Common myeloid progenitor, CD34-positive (primary cell): ENCODE data around the gene MED4.

Source experiments
- CTCF ChIA-PET: fragments of 350-600 bp; sonication (Branson Sonifier 250); formaldehyde crosslinking; loops from one replicate; lab custom pipeline; 2021; ENCODE audit warnings: antibody characterized with exemption; lab: Charles Lee
- POLR2A ChIA-PET: fragments of 350-600 bp; sonication (Branson Sonifier 250); formaldehyde crosslinking; loops from one replicate; lab custom pipeline; 2021; ENCODE audit warnings: antibody characterized with exemption; lab: Charles Lee
- DNase-seq, 3 donors: peaks; one replicate each; pipeline versions ENCODE4 v3.0.0 to v3.0.0-alpha.2; 2013
- H3K27ac ChIP-seq, 2 experiments: 1 replicate in 1 of 2; 2 replicates in 1 of 2; pipeline ENCODE4 v1.7.0; 2013; ENCODE audit warnings: inconsistent platforms in 2 of 2, low read length in 2 of 2, mild to moderate bottlenecking in 2 of 2, low read depth in 1 of 2, moderate library complexity in 1 of 2; ENCODE audit not compliant: severe bottlenecking in 2 of 2, insufficient read depth in 1 of 2, poor library complexity in 1 of 2
- H3K27me3 ChIP-seq, 5 experiments: replicated peaks in 2 of 5; 1 replicate in 3 of 5; 2 replicates in 2 of 5; pipeline versions ENCODE4 v1.6.1 to v1.7.0; 2013; ENCODE audit warnings: low read length in 4 of 5, mild to moderate bottlenecking in 2 of 5, moderate library complexity in 2 of 5, inconsistent platforms in 1 of 5; ENCODE audit not compliant: insufficient read depth in 5 of 5, control insufficient read depth in 4 of 5
- H3K36me3 ChIP-seq, 4 experiments: 1 replicate in 2 of 4; 2 replicates in 2 of 4; pipeline versions ENCODE4 v1.6.1 to v1.7.0; 2013; ENCODE audit warnings: low read length in 3 of 4, control low read depth in 1 of 4, mild to moderate bottlenecking in 1 of 4; ENCODE audit not compliant: control insufficient read depth in 4 of 4, insufficient read depth in 4 of 4
- H3K4me1 ChIP-seq, 4 experiments: 1 replicate in 3 of 4; 2 replicates in 1 of 4; pipeline versions ENCODE4 v1.6.1 to v1.7.1; 2013; ENCODE audit warnings: low read length in 3 of 4, mild to moderate bottlenecking in 3 of 4, control low read depth in 1 of 4, inconsistent platforms in 1 of 4, moderate library complexity in 1 of 4; ENCODE audit not compliant: control insufficient read depth in 4 of 4, insufficient read depth in 4 of 4; ENCODE audit errors: control extremely low read depth in 1 of 4
- H3K4me3 ChIP-seq, 7 experiments: 1 replicate in 4 of 7; 2 replicates in 3 of 7; pipeline versions ENCODE4 v1.5.1 to v1.7.0; 2013; ENCODE audit warnings: mild to moderate bottlenecking in 7 of 7, low read length in 6 of 7, moderate library complexity in 6 of 7, inconsistent platforms in 2 of 7, low read depth in 2 of 7, control low read depth in 1 of 7; ENCODE audit not compliant: insufficient read depth in 4 of 7, control insufficient read depth in 1 of 7; ENCODE audit errors: extremely low read depth in 1 of 7
- H3K9me3 ChIP-seq, 5 experiments: 1 replicate in 4 of 5; 2 replicates in 1 of 5; pipeline versions ENCODE4 v1.6.1 to v1.7.1; 2013; ENCODE audit warnings: low read length in 4 of 5, mild to moderate bottlenecking in 2 of 5, inconsistent platforms in 1 of 5, low read depth in 1 of 5, moderate library complexity in 1 of 5; ENCODE audit not compliant: control insufficient read depth in 4 of 5, insufficient read depth in 2 of 5; ENCODE audit errors: control extremely low read depth in 1 of 5
- WGBS: methylation state at CpG from one replicate; pipeline ENCODE4 v1.1.5; 2013; ENCODE audit not compliant: insufficient coverage; 5-methylcytosine and 5-hydroxymethylcytosine counted together

MED4 gene

GRCh38 chr13:48113756-48114130, 18.8 kb upstream of the MED4 start:
- ChIA-PET POLR2A (no interaction called here), CTCF (no interaction called here)
- H3K4me1 ChIP-seq, result no peaks in the 10 kb centered on the region
- no peak for DNase-seq
- no peak overlapping the region for H3K4me3 ChIP-seq
- 100% methylated on average over 1 of the region's 1 CpG for WGBS
- H3K27me3 ChIP-seq, result no peaks in the 10 kb centered on the region
- no peaks in the 10 kb centered on the region for H3K9me3 ChIP-seq
- H3K36me3 ChIP-seq, result no peaks in the 10 kb centered on the region
- no peak overlapping the region for H3K27ac ChIP-seq

GRCh38 chr13:48112896-48113755, 18.2 kb upstream of the MED4 start:
- Histone ChIP-seq H3K27ac (no peak overlapping the region), H3K4me1 (no peaks in the 10 kb centered on the region), H3K36me3 (no peaks in the 10 kb centered on the region), H3K9me3 (no peaks in the 10 kb centered on the region), H3K27me3 (no peaks in the 10 kb centered on the region), H3K4me3 (no peak overlapping the region)
- no peak for DNase-seq
- 93% methylated on average over 3 of the region's 5 CpGs for WGBS
- ChIA-PET CTCF (no interaction called here), POLR2A (no interaction called here)

GRCh38 chr13:48110931-48111721, 16.2 kb upstream of the MED4 start:
- CTCF ChIA-PET, result no interaction called here
- POLR2A ChIA-PET, result no interaction called here
- H3K27me3 ChIP-seq, result no peaks in the 10 kb centered on the region
- H3K4me3 ChIP-seq, result no peak overlapping the region
- H3K9me3 ChIP-seq, result no peaks in the 10 kb centered on the region
- H3K27ac ChIP-seq, result no peak overlapping the region
- no peaks in the 10 kb centered on the region for H3K36me3 ChIP-seq
- no peak for DNase-seq
- WGBS, result 85% methylated on average over 2 of the region's 3 CpGs
- no peaks in the 10 kb centered on the region for H3K4me1 ChIP-seq

- no peak for DNase-seq
- Histone ChIP-seq H3K27me3 (no peaks in the 10 kb centered on the region), H3K27ac (no peak overlapping the region), H3K36me3 (no peaks in the 10 kb centered on the region), H3K9me3 (no peaks in the 10 kb centered on the region), H3K4me1 (no peaks in the 10 kb centered on the region), H3K4me3 (no peak overlapping the region)
- 85% methylated on average over 2 of the region's 3 CpGs for WGBS
- ChIA-PET CTCF (no interaction called here), POLR2A (no interaction called here)
These were observed 15.4 kb upstream of the MED4 start for GRCh38 chr13:48110132-48110868.

GRCh38 chr13:48108106-48108505, 13.2 kb upstream of the MED4 start:
- Histone ChIP-seq H3K4me1 (no peaks in the 10 kb centered on the region), H3K36me3 (no peaks in the 10 kb centered on the region), H3K27me3 (no peaks in the 10 kb centered on the region), H3K9me3 (no peaks in the 10 kb centered on the region), H3K27ac (no peak overlapping the region), H3K4me3 (no peak overlapping the region)
- POLR2A ChIA-PET, result no interaction called here
- CTCF ChIA-PET, result no interaction called here
- DNase-seq, result peak in 1 of 3 donors; percentile 25
- WGBS, result 61% methylated on average over 3 of the region's 4 CpGs

- no peak for DNase-seq
- Histone ChIP-seq H3K27ac (no peak overlapping the region), H3K27me3 (no peaks in the 10 kb centered on the region), H3K9me3 (no peaks in the 10 kb centered on the region), H3K4me1 (peaks cover 11 to 16% (median 14%) of the 10 kb centered on the region in 4 experiments), H3K36me3 (peaks cover 0 to 2% (median 0%) of the 10 kb centered on the region in 4 experiments), H3K4me3 (no peak overlapping the region)
- ChIA-PET POLR2A (no interaction called here), CTCF (interaction anchor here (0.7 to 1.4 kb wide), 2 partner anchors 9 to 137 kb away, joined by 3 to 4 read pairs; no protein-coding TSS in a partner anchor)
- 93% methylated on average over 2 of the region's 4 CpGs for WGBS
These were observed 2.9 kb upstream of the MED4 start for GRCh38 chr13:48097793-48098192.
